NCI-H1417 treated with DMSO at 0.1 percent for 48 hours (cell line): ENCODE measurements around the gene CARD11.

Experiments
- DNase-seq: peaks from one replicate; lab custom pipeline; 2025; lab: John Stamatoyannopoulos, UW

Gene CARD11

GRCh38 chr7:2905500-2905899, 138.2 kb downstream of the CARD11 start:
- no peak for DNase-seq

- DNase-seq: no peak
These were observed 138.6 kb downstream of the CARD11 start for GRCh38 chr7:2905027-2905426.

- no peak for DNase-seq
These were observed 139.5 kb downstream of the CARD11 start for GRCh38 chr7:2904202-2904601.

GRCh38 chr7:2903682-2904162, 139.9 kb downstream of the CARD11 start:
- no peak for DNase-seq

GRCh38 chr7:2897023-2897422, 146.6 kb downstream of the CARD11 start:
- DNase-seq: no peak

- no peak for DNase-seq
These were observed 147.5 kb downstream of the CARD11 start for GRCh38 chr7:2896131-2896530.

- DNase-seq: no peak
These were observed 149.3 kb downstream of the CARD11 start for GRCh38 chr7:2894118-2894940.

- no peak for DNase-seq
These were observed 150.2 kb downstream of the CARD11 start for GRCh38 chr7:2893411-2893861.

- DNase-seq: no peak
These were observed 151.1 kb downstream of the CARD11 start for GRCh38 chr7:2892549-2892948.

GRCh38 chr7:2887816-2888215, 155.9 kb downstream of the CARD11 start:
- DNase-seq: no peak

- no peak for DNase-seq
These were observed 156.8 kb downstream of the CARD11 start for GRCh38 chr7:2886900-2887299.

GRCh38 chr7:2886391-2886790, 157.3 kb downstream of the CARD11 start:
- no peak for DNase-seq

- no peak for DNase-seq
These were observed 159.5 kb downstream of the CARD11 start for GRCh38 chr7:2884161-2884560.

GRCh38 chr7:2883101-2883500, 160.6 kb downstream of the CARD11 start:
- DNase-seq: no peak

- no peak for DNase-seq
These were observed 161.6 kb downstream of the CARD11 start for GRCh38 chr7:2882111-2882510.

- no peak for DNase-seq
These were observed 162.7 kb downstream of the CARD11 start for GRCh38 chr7:2880874-2881533.

- no peak for DNase-seq
These were observed 163.6 kb downstream of the CARD11 start for GRCh38 chr7:2880051-2880450.

GRCh38 chr7:2879354-2879753, 164.3 kb downstream of the CARD11 start:
- DNase-seq: no peak

- DNase-seq: no peak
These were observed 165.4 kb downstream of the CARD11 start for GRCh38 chr7:2878306-2878705.

- peak; percentile 42 for DNase-seq
These were observed 167.5 kb downstream of the CARD11 start for GRCh38 chr7:2876031-2876731.

GRCh38 chr7:2873686-2874551, 169.7 kb downstream of the CARD11 start:
- no peak for DNase-seq

GRCh38 chr7:2873146-2873545, 170.5 kb downstream of the CARD11 start:
- DNase-seq: no peak
